Measurements from ENCODE around the gene BCLAF1.

DNA sequence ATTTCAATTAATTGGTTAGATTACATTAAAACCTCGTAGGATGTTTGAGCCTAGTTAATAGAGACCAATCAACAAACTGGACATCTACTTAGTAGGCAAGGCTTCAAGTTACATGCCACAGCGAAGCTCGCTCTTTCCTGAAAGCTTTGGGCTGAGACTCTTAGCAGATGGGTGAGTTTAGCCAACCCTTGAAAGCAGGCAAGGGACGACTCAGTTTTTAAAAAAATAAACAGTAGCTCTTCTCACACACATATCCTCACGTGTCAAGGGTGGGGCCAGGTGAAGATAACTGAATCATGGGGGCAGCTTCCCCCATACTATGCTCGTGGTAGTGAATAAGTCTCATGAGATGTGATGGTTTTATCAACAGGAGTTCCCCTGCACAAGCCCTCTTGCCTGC lies 40.3 kb downstream of the BCLAF1 start:
- TF ChIP-seq, protein P1, sequence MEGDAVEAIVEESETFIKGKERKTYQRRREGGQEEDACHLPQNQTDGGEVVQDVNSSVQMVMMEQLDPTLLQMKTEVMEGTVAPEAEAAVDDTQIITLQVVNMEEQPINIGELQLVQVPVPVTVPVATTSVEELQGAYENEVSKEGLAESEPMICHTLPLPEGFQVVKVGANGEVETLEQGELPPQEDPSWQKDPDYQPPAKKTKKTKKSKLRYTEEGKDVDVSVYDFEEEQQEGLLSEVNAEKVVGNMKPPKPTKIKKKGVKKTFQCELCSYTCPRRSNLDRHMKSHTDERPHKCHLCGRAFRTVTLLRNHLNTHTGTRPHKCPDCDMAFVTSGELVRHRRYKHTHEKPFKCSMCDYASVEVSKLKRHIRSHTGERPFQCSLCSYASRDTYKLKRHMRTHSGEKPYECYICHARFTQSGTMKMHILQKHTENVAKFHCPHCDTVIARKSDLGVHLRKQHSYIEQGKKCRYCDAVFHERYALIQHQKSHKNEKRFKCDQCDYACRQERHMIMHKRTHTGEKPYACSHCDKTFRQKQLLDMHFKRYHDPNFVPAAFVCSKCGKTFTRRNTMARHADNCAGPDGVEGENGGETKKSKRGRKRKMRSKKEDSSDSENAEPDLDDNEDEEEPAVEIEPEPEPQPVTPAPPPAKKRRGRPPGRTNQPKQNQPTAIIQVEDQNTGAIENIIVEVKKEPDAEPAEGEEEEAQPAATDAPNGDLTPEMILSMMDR (IDR thresholded peaks at IDR 0.05), result no peak
- TF ChIP-seq POLR2A (IDR thresholded peaks at IDR 0.05), result no peak
- TF ChIP-seq EP300 (IDR thresholded peaks at IDR 0.05), result no peak

Data from ovary (tissue), 3 donors.